HepG2 (cell line): ENCODE data around the gene ALKBH5. TPM values are rescaled to one million over a fixed set of nuclear protein-coding genes. Genes with fewer than 3 reads are reported as not detected.

Experiments
- ARID4A ChIP-seq: sonication (generic); formaldehyde crosslinking; IDR thresholded peaks from 2 replicates; pipeline ENCODE4 v1.5.0; 2020; ENCODE audit warnings: mild to moderate bottlenecking, missing genetic modification reagents, borderline replicate concordance
- ETV5 ChIP-seq: IDR thresholded peaks from 2 replicates; pipeline ENCODE4 v1.6.1; 2018; ENCODE audit warnings: missing biosample characterization, missing genetic modification reagents, inconsistent platforms, borderline replicate concordance
- IKZF4 ChIP-seq: sonication (generic); formaldehyde crosslinking; IDR thresholded peaks from 2 replicates; pipeline ENCODE4 v1.5.1; 2020; ENCODE audit warnings: borderline replicate concordance, mild to moderate bottlenecking, low read depth, missing genetic modification reagents; ENCODE audit errors: not compliant biosample characterization
- MTA1 ChIP-seq: sonication (generic); formaldehyde crosslinking; IDR thresholded peaks from 2 replicates; pipeline ENCODE4 v1.4.0; 2020; ENCODE audit warnings: missing genetic modification reagents, mild to moderate bottlenecking, borderline replicate concordance
- SP4 ChIP-seq: sonication (generic); formaldehyde crosslinking; IDR thresholded peaks from 2 replicates; pipeline ENCODE4 v1.8.1; 2023; ENCODE audit warnings: mild to moderate bottlenecking, missing genetic modification reagents
- TFDP2 ChIP-seq: sonication (generic); formaldehyde crosslinking; IDR thresholded peaks from 2 replicates; pipeline ENCODE4 v1.4.0; 2020; ENCODE audit warnings: missing genetic modification reagents
- ZBTB34 ChIP-seq: sonication (generic); formaldehyde crosslinking; IDR thresholded peaks from 2 replicates; pipeline ENCODE4 v1.8.0; 2022; ENCODE audit warnings: mild to moderate bottlenecking, missing genetic modification reagents
- ZBTB7A ChIP-seq: sonication (generic); formaldehyde crosslinking; IDR thresholded peaks from 2 replicates; pipeline ENCODE4 v1.8.0; 2022; ENCODE audit warnings: mild to moderate bottlenecking, missing genetic modification reagents
- ZFP36 ChIP-seq: fragments of 150-350 bp; IDR thresholded peaks from 2 replicates; pipeline ENCODE4 v1.6.1; 2018; ENCODE audit warnings: borderline replicate concordance, low read length, low read depth; ENCODE audit not compliant: partially characterized antibody
- ZNF143 ChIP-seq: sonication (generic); formaldehyde crosslinking; IDR thresholded peaks from 2 replicates; pipeline ENCODE4 v1.4.0; 2020; ENCODE audit warnings: missing genetic modification reagents
- ZNF232 ChIP-seq: sonication (generic); formaldehyde crosslinking; IDR thresholded peaks from 2 replicates; pipeline ENCODE4 v1.4.0; 2020; ENCODE audit warnings: missing genetic modification reagents, borderline replicate concordance
- ZNF264 ChIP-seq: sonication (generic); formaldehyde crosslinking; IDR thresholded peaks from 2 replicates; pipeline ENCODE4 v1.4.0; 2020; ENCODE audit warnings: missing genetic modification reagents
- ZNF276 ChIP-seq: sonication (generic); formaldehyde crosslinking; IDR thresholded peaks from 2 replicates; pipeline ENCODE4 v1.4.0; 2020; ENCODE audit warnings: mild to moderate bottlenecking, low read depth, missing genetic modification reagents
- ZNF414 ChIP-seq: sonication (generic); formaldehyde crosslinking; IDR thresholded peaks from 2 replicates; pipeline ENCODE4 v1.5.0; 2020; ENCODE audit warnings: missing genetic modification reagents
- ZNF550 ChIP-seq: sonication (generic); formaldehyde crosslinking; IDR thresholded peaks from 2 replicates; pipeline ENCODE4 v1.4.0; 2020; ENCODE audit warnings: mild to moderate bottlenecking, missing genetic modification reagents, borderline replicate concordance
- ZNF747 ChIP-seq: sonication (generic); formaldehyde crosslinking; IDR thresholded peaks from 2 replicates; pipeline ENCODE4 v1.8.1; 2023; ENCODE audit warnings: missing genetic modification reagents, mild to moderate bottlenecking, borderline replicate concordance
- ZNF766 ChIP-seq: sonication (generic); formaldehyde crosslinking; IDR thresholded peaks from 2 replicates; pipeline ENCODE4 v1.5.0; 2020; ENCODE audit warnings: missing genetic modification reagents, borderline replicate concordance
- polyA plus RNA-seq, 8 experiments: library from polyadenylated mRNA; depleted of rRNA in 3 of 8; stranded (reverse) in 7 of 8; unstranded in 1 of 8; fragments of >200 nt; fragmentation: Illumina TruSeq in 4 of 8; extraction: Trizol in 4 of 8; gene quantifications; 2 replicates each; pipeline versions ENCODE4 v1.2.1 to v1.2.3, GENCODE V29; 2011 to 2016; ENCODE audit warnings: low read depth in 4 of 8, missing spikeins in 1 of 8, mixed read lengths in 1 of 8; ENCODE audit not compliant: insufficient read depth in 1 of 8
- total RNA-seq, 5 experiments: library from RNA; depleted of rRNA; stranded (reverse); fragments of >200 nt; fragmentation: Illumina TruSeq; extraction: Trizol; gene quantifications; 2 replicates each; pipeline ENCODE4 v1.2.3, GENCODE V29; 2016; ENCODE audit warnings: low read depth in 1 of 5

Gene ALKBH5
- total and polyA plus RNA-seq, 2 of the 13 experiments (the other 11 are each of a cell fraction or from before 2014, with no cell fraction given), result 68.9 to 76.9 TPM

- TF ChIP-seq MTA1 (no peak), ARID4A (CRISPR knock-in tag) (no peak), IKZF4 (CRISPR knock-in tag) (no peak), ZNF232 (0 out of 2 replicates have a peak, but pooled peaks have one; percentile 37), ETV5 (CRISPR knock-in tag) (no peak), ZNF414 (CRISPR knock-in tag) (no peak), TFDP2 (CRISPR knock-in tag) (0 out of 2 replicates have a peak, but pooled peaks have one; percentile 9), ZFP36 (no peak), ZNF766 (CRISPR knock-in tag) (no peak), ZNF747 (CRISPR knock-in tag) (no peak), ZBTB34 (CRISPR knock-in tag) (no peak), ZNF550 (CRISPR knock-in tag) (no peak), ZNF264 (CRISPR knock-in tag) (no peak), SP4 (CRISPR knock-in tag) (no peak), ZNF143 (CRISPR knock-in tag) (no peak), ZNF276 (CRISPR knock-in tag) (no peak), ZBTB7A (no peak)
Measured at GRCh38 chr17:18184143-18185031, 759 bp downstream of the ALKBH5 start (continued).
